ENCODE measurements around the gene HYAL2. TPM values are rescaled to one million over a fixed set of nuclear protein-coding genes. Genes with fewer than 3 reads are reported as not detected.

HYAL2 gene
- total RNA-seq, 2 experiments from 2014 or later = 7.7 to 19.7 TPM

DNA sequence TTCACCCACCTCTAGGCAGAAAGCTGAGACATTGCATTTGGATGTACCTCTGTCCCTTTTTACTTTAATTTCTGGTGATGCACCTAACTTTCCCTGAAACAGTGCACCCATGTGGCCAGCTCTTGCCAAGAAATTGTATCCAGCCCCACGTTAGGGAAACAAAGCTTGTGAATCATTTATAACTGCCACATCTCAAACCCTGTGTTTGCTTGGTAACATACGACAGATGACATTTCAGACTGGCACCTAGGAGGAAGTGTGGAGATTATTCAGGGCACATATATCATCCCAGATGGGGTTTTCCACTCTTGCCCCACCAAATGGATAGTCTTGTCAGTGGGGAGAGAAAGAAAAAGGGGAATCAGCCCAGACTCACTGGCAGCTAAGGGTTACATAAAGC is 30.2 kb upstream of the HYAL2 start:
- H3K4me1 ChIP-seq (ENCODE audit: insufficient read depth, low read length, poor library complexity, severe bottlenecking) = peaks cover 45% of the 10 kb centered on the region

GRCh38 chr3:50351323-50351697 is 28.8 kb upstream of the HYAL2 start:
- DNase-seq (ENCODE audit: low spot score) = no peak
- H3K4me2 ChIP-seq (ENCODE audit: low read length) = peak overlapping the region; percentile 92
- H3K9me2 ChIP-seq (ENCODE audit: insufficient read depth, low read length) = no peaks in the 10 kb centered on the region
- CTCF ChIA-PET (ENCODE audit: unreplicated experiment) = interaction anchor here (0.6 kb wide), 1 partner anchor 1832 kb away, joined by 5 read pairs; no protein-coding TSS in a partner anchor
- peak overlapping the region; percentile 77 for H3K4me3 ChIP-seq (ENCODE audit: low read depth, low read length, poor library complexity, severe bottlenecking)
- no peak for TF ChIP-seq EZH2phosphoT487 (IDR thresholded peaks at IDR 0.05; ENCODE audit: borderline replicate concordance, low read depth, low read length)
- TF ChIP-seq, protein P1, sequence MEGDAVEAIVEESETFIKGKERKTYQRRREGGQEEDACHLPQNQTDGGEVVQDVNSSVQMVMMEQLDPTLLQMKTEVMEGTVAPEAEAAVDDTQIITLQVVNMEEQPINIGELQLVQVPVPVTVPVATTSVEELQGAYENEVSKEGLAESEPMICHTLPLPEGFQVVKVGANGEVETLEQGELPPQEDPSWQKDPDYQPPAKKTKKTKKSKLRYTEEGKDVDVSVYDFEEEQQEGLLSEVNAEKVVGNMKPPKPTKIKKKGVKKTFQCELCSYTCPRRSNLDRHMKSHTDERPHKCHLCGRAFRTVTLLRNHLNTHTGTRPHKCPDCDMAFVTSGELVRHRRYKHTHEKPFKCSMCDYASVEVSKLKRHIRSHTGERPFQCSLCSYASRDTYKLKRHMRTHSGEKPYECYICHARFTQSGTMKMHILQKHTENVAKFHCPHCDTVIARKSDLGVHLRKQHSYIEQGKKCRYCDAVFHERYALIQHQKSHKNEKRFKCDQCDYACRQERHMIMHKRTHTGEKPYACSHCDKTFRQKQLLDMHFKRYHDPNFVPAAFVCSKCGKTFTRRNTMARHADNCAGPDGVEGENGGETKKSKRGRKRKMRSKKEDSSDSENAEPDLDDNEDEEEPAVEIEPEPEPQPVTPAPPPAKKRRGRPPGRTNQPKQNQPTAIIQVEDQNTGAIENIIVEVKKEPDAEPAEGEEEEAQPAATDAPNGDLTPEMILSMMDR (conservative IDR thresholded peaks at IDR 0.05; ENCODE audit: low read length) = no peak
- intact Hi-C loops (cut with micrococcal nuclease; ENCODE audit: unreplicated experiment) = loop anchor here (1.0 to 5.0 kb wide), 2 partner anchors 8 to 216 kb away; partner anchors contain the start of genes C3orf18, HEMK1 and TMEM115
- H4K20me1 ChIP-seq (ENCODE audit: insufficient read depth, low read length) = no peaks in the 10 kb centered on the region
- H3K79me2 ChIP-seq (ENCODE audit: insufficient read depth, low read depth, low read length) = peaks cover 8% of the 10 kb centered on the region; the same call in 1 of the 2 replicates
- peaks cover 30% of the 10 kb centered on the region for H3K4me1 ChIP-seq (ENCODE audit: insufficient read depth, low read length, poor library complexity, severe bottlenecking)
- no TSS peak for BruUV-seq (replicated peaks)
- POLR2A ChIA-PET = interaction anchor here (1.3 to 2.1 kb wide), 2 partner anchors 8 to 15 kb away, joined by 9 to 22 read pairs; partner anchors contain the start of gene TMEM115
- no peaks in the 10 kb centered on the region for H3K9me3 ChIP-seq (ENCODE audit: low read length)
- H3K27ac ChIP-seq (ENCODE audit: low read depth, low read length, poor library complexity, severe bottlenecking) = no peak overlapping the region
- H2AFZ ChIP-seq (ENCODE audit: low read length) = peak overlapping the region; percentile 69; the same call in 1 of the 2 replicates
- H3K36me3 ChIP-seq (ENCODE audit: insufficient read depth, low read length) = peaks cover 44% of the 10 kb centered on the region

More for the DNA sequence above, 30.2 kb upstream of the HYAL2 start:
- H3K4me2 ChIP-seq (ENCODE audit: low read length) = no peak overlapping the region
- no peak overlapping the region for H3K27ac ChIP-seq (ENCODE audit: low read depth, low read length, poor library complexity, severe bottlenecking)
- no peak overlapping the region for H2AFZ ChIP-seq (ENCODE audit: low read length)
- TF ChIP-seq, protein P1 (conservative IDR thresholded peaks at IDR 0.05; ENCODE audit: low read length) = peak; percentile 71
- TF ChIP-seq EZH2phosphoT487 (IDR thresholded peaks at IDR 0.05; ENCODE audit: borderline replicate concordance, low read depth, low read length) = no peak
- peaks cover 44% of the 10 kb centered on the region for H3K36me3 ChIP-seq (ENCODE audit: insufficient read depth, low read length)
- DNase-seq (ENCODE audit: low spot score) = no peak
- no TSS peak for BruUV-seq (replicated peaks)
- 0 out of 2 replicates have a peak, but pooled peaks cover 4% of the 10 kb centered on the region for H4K20me1 ChIP-seq (ENCODE audit: insufficient read depth, low read length)
- H3K9me3 ChIP-seq (ENCODE audit: low read length) = no peaks in the 10 kb centered on the region
- CTCF ChIA-PET (ENCODE audit: unreplicated experiment) = no interaction called here
- intact Hi-C loops (cut with micrococcal nuclease; ENCODE audit: unreplicated experiment) = loop anchor here (5.0 kb wide), 1 partner anchor 215 kb away; the partner anchor contains the start of genes C3orf18 and HEMK1
- H3K79me2 ChIP-seq (ENCODE audit: insufficient read depth, low read depth, low read length) = peaks cover 19% of the 10 kb centered on the region; the same call in 1 of the 2 replicates
- no peaks in the 10 kb centered on the region for H3K9me2 ChIP-seq (ENCODE audit: insufficient read depth, low read length)
- H3K4me3 ChIP-seq (ENCODE audit: low read depth, low read length, poor library complexity, severe bottlenecking) = no peak overlapping the region
- POLR2A ChIA-PET = interaction anchor here (0.6 to 1.5 kb wide), 2 partner anchors 15 to 77 kb away, joined by 4 to 7 read pairs; no protein-coding TSS in a partner anchor
